Activated CD8-positive, alpha-beta memory T cell treated with anti-CD3 and anti-CD28 coated beads, Interleukin-2, amount 10 ng/mL, durations not matched to agents 7 days and 5 days (primary cell): Measurements from ENCODE around the gene NEU1. TPM values are rescaled to one million over a fixed set of nuclear protein-coding genes. Genes with fewer than 3 reads are reported as not detected.
"Not testable (repeated sequence)": the region's sequence is repeated elsewhere in the genome, so short reads cannot be mapped to it uniquely, and the experiment has no call there.

Experiments
- ATAC-seq: fragments of 150-1000 bp; cut with Tn5 transposase; one replicate; pipeline ENCODE4 v1.10.0; 2021; ENCODE audit warnings: moderate library complexity
- CTCF ChIA-PET: fragments of 350-600 bp; sonication (Branson Sonifier 250); formaldehyde crosslinking; loops from one replicate; lab custom pipeline; 2021; ENCODE audit warnings: antibody characterized with exemption; lab: Charles Lee
- DNase-seq: peaks from one replicate; pipeline ENCODE4 v3.0.0-alpha.2; 2020
- H3K27ac Mint-ChIP-seq: one replicate; pipeline ENCODE4 v1.8.0; 2021; ENCODE audit warnings: mild to moderate bottlenecking, mixed read lengths
- H3K27me3 Mint-ChIP-seq: one replicate; pipeline ENCODE4 v1.8.0; 2021; ENCODE audit warnings: mixed read lengths
- H3K36me3 Mint-ChIP-seq: one replicate; pipeline ENCODE4 v1.8.0; 2021; ENCODE audit warnings: mild to moderate bottlenecking, mixed read lengths
- H3K4me1 Mint-ChIP-seq: one replicate; pipeline ENCODE4 v1.8.0; 2021; ENCODE audit warnings: mixed read lengths
- H3K4me3 Mint-ChIP-seq: one replicate; pipeline ENCODE4 v1.8.0; 2021; ENCODE audit warnings: mild to moderate bottlenecking, moderate library complexity, mixed read lengths
- H3K9me3 Mint-ChIP-seq: one replicate; pipeline ENCODE4 v1.8.0; 2022; ENCODE audit warnings: low read depth, mixed read lengths
- total RNA-seq, 2 experiments: library from RNA; stranded (reverse); gene quantifications; one replicate each; pipeline ENCODE4 v1.2.3, GENCODE V29; 2021

NEU1 gene
- total RNA-seq, 2 experiments from 2014 or later = 13.0 to 21.5 TPM

- Mint-ChIP-seq H3K27me3 (no peaks in the 10 kb centered on the region), H3K4me3 (peak overlapping the region; percentile 93), H3K27ac (no peak overlapping the region), H3K36me3 (peaks cover 3% of the 10 kb centered on the region), H3K4me1 (peaks cover 22% of the 10 kb centered on the region), H3K9me3 (no peaks in the 10 kb centered on the region)
- no peak for ATAC-seq
- CTCF ChIA-PET = no interaction called here
- DNase-seq = no peak
Measured at GRCh38 chr6:31861150-31861549, 1.5 kb downstream of the NEU1 start.

- DNase-seq (no peak), ATAC-seq (no peak)
- Mint-ChIP-seq H3K36me3 (peaks cover 3% of the 10 kb centered on the region), H3K9me3 (no peaks in the 10 kb centered on the region), H3K4me3 (no peak overlapping the region), H3K27ac (no peak overlapping the region), H3K27me3 (no peaks in the 10 kb centered on the region), H3K4me1 (peaks cover 22% of the 10 kb centered on the region)
- CTCF ChIA-PET = interaction anchor here (1.4 kb wide), 1 partner anchor 29 kb away, joined by 3 read pairs; no protein-coding TSS in a partner anchor
Measured at GRCh38 chr6:31860349-31860748, 2.3 kb downstream of the NEU1 start.

GRCh38 chr6:31859923-31860322, 2.7 kb downstream of the NEU1 start:
- ATAC-seq = no peak
- CTCF ChIA-PET = interaction anchor here (1.4 kb wide), 1 partner anchor 29 kb away, joined by 3 read pairs; no protein-coding TSS in a partner anchor
- DNase-seq = no peak
- peaks cover 19% of the 10 kb centered on the region for H3K4me1 Mint-ChIP-seq
- H3K36me3 Mint-ChIP-seq = peaks cover 3% of the 10 kb centered on the region
- no peaks in the 10 kb centered on the region for H3K9me3 Mint-ChIP-seq
- H3K4me3 Mint-ChIP-seq = no peak overlapping the region
- H3K27me3 Mint-ChIP-seq = no peaks in the 10 kb centered on the region
- H3K27ac Mint-ChIP-seq = no peak overlapping the region

- ATAC-seq (no peak), DNase-seq (no peak)
- Mint-ChIP-seq H3K27ac (no peak overlapping the region), H3K4me3 (no peak overlapping the region), H3K27me3 (no peaks in the 10 kb centered on the region), H3K4me1 (peaks cover 17% of the 10 kb centered on the region), H3K9me3 (no peaks in the 10 kb centered on the region), H3K36me3 (peaks cover 3% of the 10 kb centered on the region)
- CTCF ChIA-PET = no interaction called here
Measured at GRCh38 chr6:31858707-31859106, 3.9 kb downstream of the NEU1 start.

GRCh38 chr6:31857774-31858173, 4.8 kb downstream of the NEU1 start:
- not testable (repeated sequence) for ATAC-seq, H3K36me3 Mint-ChIP-seq, H3K27me3 Mint-ChIP-seq, DNase-seq, H3K4me3 Mint-ChIP-seq, H3K27ac Mint-ChIP-seq, H3K9me3 Mint-ChIP-seq
- CTCF ChIA-PET = interaction anchor here (1.5 kb wide), 1 partner anchor 13 kb away, joined by 3 read pairs; no protein-coding TSS in a partner anchor
- H3K4me1 Mint-ChIP-seq = peaks cover 16% of the 10 kb centered on the region

- ATAC-seq, H3K36me3 Mint-ChIP-seq, DNase-seq, H3K4me1 Mint-ChIP-seq, H3K4me3 Mint-ChIP-seq, H3K27me3 Mint-ChIP-seq, H3K9me3 Mint-ChIP-seq, H3K27ac Mint-ChIP-seq: not testable (repeated sequence)
- CTCF ChIA-PET = interaction anchor here (0.6 to 1.5 kb wide), 2 partner anchors 11 to 17 kb away, joined by 4 to 6 read pairs; partner anchors contain the start of gene NEU1
Measured at GRCh38 chr6:31851980-31852718, 10.5 kb downstream of the NEU1 start.

GRCh38 chr6:31851485-31851832, 11.2 kb downstream of the NEU1 start:
- CTCF ChIA-PET = no interaction called here
- H3K4me3 Mint-ChIP-seq = no peak overlapping the region
- no peaks in the 10 kb centered on the region for H3K4me1 Mint-ChIP-seq
- no peaks in the 10 kb centered on the region for H3K9me3 Mint-ChIP-seq
- H3K27ac Mint-ChIP-seq = no peak overlapping the region
- H3K27me3 Mint-ChIP-seq = no peaks in the 10 kb centered on the region
- ATAC-seq (no peak), DNase-seq (no peak)
- H3K36me3 Mint-ChIP-seq = no peaks in the 10 kb centered on the region

GRCh38 chr6:31850765-31851484, 11.7 kb downstream of the NEU1 start:
- no peaks in the 10 kb centered on the region for H3K36me3 Mint-ChIP-seq
- ATAC-seq = no peak
- CTCF ChIA-PET = no interaction called here
- no peaks in the 10 kb centered on the region for H3K27me3 Mint-ChIP-seq
- H3K27ac Mint-ChIP-seq = no peak overlapping the region
- DNase-seq = no peak
- no peak overlapping the region for H3K4me3 Mint-ChIP-seq
- H3K9me3 Mint-ChIP-seq = no peaks in the 10 kb centered on the region
- no peaks in the 10 kb centered on the region for H3K4me1 Mint-ChIP-seq

GRCh38 chr6:31847276-31847978, 15.2 kb downstream of the NEU1 start:
- CTCF ChIA-PET = no interaction called here
- no peaks in the 10 kb centered on the region for H3K4me1 Mint-ChIP-seq

GRCh38 chr6:31844507-31844906, 18.1 kb downstream of the NEU1 start:
- H3K4me3 Mint-ChIP-seq = no peak overlapping the region
- DNase-seq (no peak), ATAC-seq (no peak)
- H3K27me3 Mint-ChIP-seq = no peaks in the 10 kb centered on the region
- no peaks in the 10 kb centered on the region for H3K9me3 Mint-ChIP-seq
- CTCF ChIA-PET = interaction anchor here (1.1 kb wide), 1 partner anchor 13 kb away, joined by 3 read pairs; no protein-coding TSS in a partner anchor
- peaks cover 22% of the 10 kb centered on the region for H3K36me3 Mint-ChIP-seq
- peak overlapping the region; percentile 57 for H3K27ac Mint-ChIP-seq
- H3K4me1 Mint-ChIP-seq = peaks cover 3% of the 10 kb centered on the region

More at GRCh38 chr6:31847276-31847978, 15.2 kb downstream of the NEU1 start:
- Mint-ChIP-seq H3K9me3 (no peaks in the 10 kb centered on the region), H3K4me3 (no peak overlapping the region), H3K27me3 (no peaks in the 10 kb centered on the region), H3K36me3 (peaks cover 3% of the 10 kb centered on the region), H3K27ac (no peak overlapping the region)
- no peak for DNase-seq
- ATAC-seq = no peak

GRCh38 chr6:31842053-31842452, 20.6 kb downstream of the NEU1 start:
- Mint-ChIP-seq H3K27me3 (no peaks in the 10 kb centered on the region), H3K4me1 (peaks cover 26% of the 10 kb centered on the region), H3K9me3 (no peaks in the 10 kb centered on the region), H3K36me3 (peaks cover 46% of the 10 kb centered on the region), H3K4me3 (no peak overlapping the region), H3K27ac (peak overlapping the region; percentile 28)
- CTCF ChIA-PET = no interaction called here
- DNase-seq = no peak
- ATAC-seq = no peak

GRCh38 chr6:31839779-31840126, 22.9 kb downstream of the NEU1 start:
- not testable (repeated sequence) for H3K4me3 Mint-ChIP-seq, ATAC-seq, H3K9me3 Mint-ChIP-seq, H3K27me3 Mint-ChIP-seq, H3K27ac Mint-ChIP-seq, DNase-seq
- CTCF ChIA-PET = interaction anchor here (0.6 to 1.5 kb wide), 5 partner anchors 13 to 161 kb away, joined by 3 to 8 read pairs (median 4); partner anchors contain the start of gene NEU1
- Mint-ChIP-seq H3K4me1 (peaks cover 36% of the 10 kb centered on the region), H3K36me3 (peaks cover 63% of the 10 kb centered on the region)

GRCh38 chr6:31838968-31839367, 23.7 kb downstream of the NEU1 start:
- H3K4me1 Mint-ChIP-seq = peaks cover 39% of the 10 kb centered on the region
- peaks cover 63% of the 10 kb centered on the region for H3K36me3 Mint-ChIP-seq
- peak overlapping the region; percentile 18 for H3K27ac Mint-ChIP-seq
- peak overlapping the region; percentile 45 for H3K4me3 Mint-ChIP-seq
- no peak for DNase-seq
- no peaks in the 10 kb centered on the region for H3K9me3 Mint-ChIP-seq
- CTCF ChIA-PET = interaction anchor here (0.6 to 1.8 kb wide), 6 partner anchors 9 to 158 kb away, joined by 3 to 8 read pairs (median 4); partner anchors contain the start of gene NEU1
- no peak for ATAC-seq
- no peaks in the 10 kb centered on the region for H3K27me3 Mint-ChIP-seq
